Activated CD8-positive, alpha-beta memory T cell treated with anti-CD3 and anti-CD28 coated beads for 1 hour (primary cell): ENCODE measurements around the gene LIPN.
"Not testable (repeated sequence)": the region's sequence is repeated elsewhere in the genome, so short reads cannot be mapped to it uniquely, and the experiment has no call there.

ENCODE experiments used
- DNase-seq, 2 donors: peaks; one replicate each; pipeline ENCODE4 v3.0.0-alpha.2; 2020; ENCODE audit warnings: low read depth in 1 of 2; ENCODE audit errors: extremely low read depth in 1 of 2

The LIPN gene

GRCh38 chr10:88759366-88760101, at the start of gene LIPN:
Gene LIPN, plus strand, starts transcription at chr10:88760020. Its CDS starts 1,386 bp downstream, at chr10:88761406.
- no peak for DNase-seq

GRCh38 chr10:88715517-88715916, 44.3 kb upstream of the LIPN start:
- DNase-seq: no peak

GRCh38 chr10:88721392-88721791, 38.4 kb upstream of the LIPN start:
- DNase-seq: no peak

GRCh38 chr10:88725798-88726197, 34.0 kb upstream of the LIPN start:
- DNase-seq: no peak

- no peak for DNase-seq
Observed at GRCh38 chr10:88728107-88728763, 31.6 kb upstream of the LIPN start.

- no peak for DNase-seq
Observed at GRCh38 chr10:88730864-88731263, 29.0 kb upstream of the LIPN start.

- no peak for DNase-seq
Observed at GRCh38 chr10:88731296-88731695, 28.5 kb upstream of the LIPN start.

- no peak for DNase-seq
Observed at GRCh38 chr10:88733215-88733614, 26.6 kb upstream of the LIPN start.

- DNase-seq: no peak
Observed at GRCh38 chr10:88735661-88736060, 24.2 kb upstream of the LIPN start.

GRCh38 chr10:88741921-88742320, 17.9 kb upstream of the LIPN start:
- DNase-seq: not testable (repeated sequence)

- no peak for DNase-seq
Observed at GRCh38 chr10:88742448-88742847, 17.4 kb upstream of the LIPN start.

GRCh38 chr10:88744002-88744401, 15.8 kb upstream of the LIPN start:
- DNase-seq: no peak

- no peak for DNase-seq
Observed at GRCh38 chr10:88745633-88746032, 14.2 kb upstream of the LIPN start.

GRCh38 chr10:88754287-88754686, 5.5 kb upstream of the LIPN start:
- no peak for DNase-seq

GRCh38 chr10:88755753-88756152, 4.1 kb upstream of the LIPN start:
- no peak for DNase-seq

- DNase-seq: no peak
Observed at GRCh38 chr10:88756660-88757059, 3.2 kb upstream of the LIPN start.

GRCh38 chr10:88762906-88763305, 3.1 kb downstream of the LIPN start:
- no peak for DNase-seq

- DNase-seq: no peak
Observed at GRCh38 chr10:88763441-88763840, 3.6 kb downstream of the LIPN start.

GRCh38 chr10:88764110-88764509, 4.3 kb downstream of the LIPN start:
- no peak for DNase-seq

- no peak for DNase-seq
Observed at GRCh38 chr10:88765816-88766215, 6.0 kb downstream of the LIPN start.

- no peak for DNase-seq
Observed at GRCh38 chr10:88769384-88769783, 9.6 kb downstream of the LIPN start.

GRCh38 chr10:88781206-88781605, 21.4 kb downstream of the LIPN start:
- no peak for DNase-seq

GRCh38 chr10:88782222-88782621, 22.4 kb downstream of the LIPN start:
- DNase-seq: no peak
